ENCODE measurements around the gene RRAS. TPM values are rescaled to one million over a fixed set of nuclear protein-coding genes. Genes with fewer than 3 reads are reported as not detected.

Gene RRAS
- total RNA-seq, 2 donors from 2014 or later, result 85.6 to 95.0 TPM

DNA sequence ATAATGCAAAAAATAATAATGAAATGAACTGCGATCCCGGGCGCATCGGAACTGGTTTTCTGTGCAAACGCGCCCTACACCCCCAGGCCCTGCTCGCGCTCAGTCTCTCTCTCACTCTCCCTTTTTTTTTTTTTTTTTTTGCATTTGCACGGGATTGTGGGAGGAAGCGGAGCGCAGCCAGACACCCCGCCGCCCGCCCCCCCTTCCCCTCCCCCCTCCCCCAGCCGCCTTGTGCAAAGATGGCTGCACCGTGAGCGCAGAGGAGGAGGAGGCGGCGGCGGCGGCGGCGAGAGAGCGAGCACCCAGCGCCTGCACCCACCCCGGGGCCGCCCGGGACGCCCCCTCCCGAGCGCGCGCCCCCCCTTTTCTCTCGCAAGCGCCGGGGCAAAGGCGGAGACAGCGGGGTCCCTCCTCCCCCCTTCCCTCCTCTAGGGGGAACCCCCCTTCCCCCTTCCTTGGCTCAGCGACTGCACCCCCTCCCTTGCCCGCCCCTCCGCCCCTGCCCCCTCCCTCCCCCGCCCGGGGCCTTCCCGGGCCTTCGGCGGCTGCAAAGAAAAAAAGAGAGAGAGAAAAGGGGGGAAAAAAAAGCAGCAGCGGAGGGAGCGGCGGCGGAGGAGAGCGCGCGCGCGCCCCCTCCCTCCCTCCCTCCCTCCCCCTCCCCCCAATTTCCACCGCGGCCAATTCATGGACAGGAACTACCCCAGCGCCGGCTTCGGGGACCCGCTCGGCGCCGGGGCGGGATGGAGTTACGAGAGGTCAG lies 48.8 kb downstream of the RRAS start, which contains the start of gene PRR12:
PRR12 (plus strand) TSS at position 212 of the 760 bp plus-strand sequence; CDS start at position 685, 473 bp downstream.
- intact Hi-C loops (cut with DNase I), result loop anchor here in 1 of 2 donors (2.0 kb wide), 1 partner anchor 48 kb away; no protein-coding TSS in a partner anchor
- ATAC-seq (peak; percentile 68), DNase-seq (peak; percentile 68)

DNA sequence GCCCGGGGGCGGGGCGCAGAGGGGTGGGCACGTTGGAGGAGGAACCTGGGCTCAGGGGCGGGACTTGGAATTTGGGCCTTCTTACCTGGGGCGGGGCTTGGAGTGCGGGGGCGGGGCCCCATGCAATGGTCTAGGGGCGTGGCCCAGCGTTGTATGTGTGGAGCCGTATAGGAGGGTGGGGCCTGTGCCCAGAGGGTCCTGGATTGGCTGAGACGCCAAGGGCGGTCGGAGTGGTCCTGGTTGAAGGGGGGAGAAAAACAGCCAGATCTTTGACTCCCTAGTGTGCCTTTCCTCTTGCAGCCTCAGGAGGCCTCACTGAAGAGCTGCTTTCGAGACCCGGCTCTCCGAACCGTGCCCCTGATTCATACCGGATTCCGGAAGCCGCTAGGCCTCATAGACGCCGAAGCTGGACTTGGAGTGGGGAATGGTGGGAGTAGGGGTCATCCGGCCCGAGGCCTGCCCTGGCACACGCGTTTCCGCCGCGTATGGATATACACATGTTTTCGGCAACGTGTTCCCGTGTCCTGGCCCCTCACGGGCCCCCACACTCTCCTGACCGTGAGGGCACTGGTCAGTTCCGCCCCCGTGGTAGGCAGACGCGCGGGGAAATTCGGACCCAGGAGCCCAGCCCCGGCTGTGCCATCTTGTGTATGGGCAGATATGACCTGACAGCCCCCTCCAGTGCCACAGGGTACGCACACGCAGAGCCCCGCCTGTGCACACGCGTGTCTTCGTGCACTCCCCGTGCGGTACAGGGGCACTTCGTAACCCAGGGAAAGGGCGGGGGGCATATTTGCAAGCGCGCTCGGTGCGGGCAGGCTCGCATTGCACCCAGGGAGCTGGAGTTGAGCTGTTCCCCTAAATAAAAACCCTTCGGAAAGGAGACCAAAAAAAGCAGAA lies 49.6 kb downstream of the RRAS start:
- intact Hi-C loops (cut with DNase I), result loop anchor here in 1 of 2 donors (2.0 kb wide), 1 partner anchor 48 kb away; no protein-coding TSS in a partner anchor
- ATAC-seq (peak; percentile 85 to 91), DNase-seq (peak; percentile 97)

DNA sequence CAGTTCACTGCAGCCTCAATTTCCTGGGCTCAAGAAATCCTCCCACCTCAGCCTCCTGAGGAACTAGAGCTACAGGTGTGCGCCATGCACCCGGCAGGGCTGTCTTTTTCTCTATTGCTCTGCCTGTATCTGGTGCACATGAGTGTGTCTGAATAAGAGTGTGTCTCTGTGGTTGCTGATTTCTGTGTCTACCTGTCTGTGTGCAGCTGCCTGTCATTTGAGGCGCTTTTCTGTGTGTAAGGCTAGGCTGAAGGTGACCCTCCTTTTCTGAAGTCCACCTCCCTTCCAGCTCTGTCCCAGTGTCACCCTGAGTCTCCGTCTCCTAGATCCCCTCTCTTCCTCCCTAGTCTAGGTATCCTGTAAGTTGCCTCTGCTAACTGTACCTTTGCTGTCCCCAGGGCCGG lies 50.4 kb downstream of the RRAS start:
- intact Hi-C loops (cut with DNase I), result no loop called here
- no peak for DNase-seq
- no peak for ATAC-seq

DNA sequence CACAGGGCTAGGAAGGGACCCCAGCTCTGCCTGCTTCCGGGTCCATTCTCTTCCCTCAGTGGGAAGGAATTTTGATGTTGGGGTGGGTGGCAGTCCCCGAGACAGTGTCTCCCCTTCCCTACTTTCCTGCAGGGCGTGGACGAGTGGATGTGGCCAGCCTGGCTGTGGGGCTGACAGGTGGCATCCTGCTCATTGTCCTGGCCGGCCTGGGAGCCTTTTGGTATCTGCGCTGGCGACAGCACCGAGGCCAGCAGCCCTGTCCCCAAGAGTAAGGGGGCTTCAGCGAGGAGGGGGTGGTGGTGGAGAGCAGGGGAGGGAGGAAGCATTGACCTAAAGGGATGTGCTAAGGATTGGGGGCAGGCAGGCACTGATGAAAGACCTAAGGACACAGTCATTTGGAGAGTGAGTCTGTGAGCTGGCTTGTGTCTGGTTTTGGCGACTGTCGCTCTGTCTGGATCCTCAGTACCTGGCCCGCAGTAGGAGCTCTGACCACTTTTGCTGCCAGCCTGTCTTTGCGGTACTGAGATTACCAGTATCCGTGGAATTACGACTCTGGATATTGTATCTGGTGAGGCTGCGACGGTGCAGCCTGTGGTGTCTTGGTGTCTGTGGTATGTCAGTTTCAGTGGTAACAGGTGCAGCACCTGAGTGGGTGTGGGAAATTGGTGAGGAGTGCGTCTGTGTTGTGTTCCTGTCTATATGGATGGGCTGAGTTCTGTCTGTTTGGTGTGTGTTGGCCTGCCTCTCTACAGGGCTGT lies 51.4 kb downstream of the RRAS start:
- intact Hi-C loops (cut with DNase I), result no loop called here
- no peak for ATAC-seq
- no peak for DNase-seq

DNA sequence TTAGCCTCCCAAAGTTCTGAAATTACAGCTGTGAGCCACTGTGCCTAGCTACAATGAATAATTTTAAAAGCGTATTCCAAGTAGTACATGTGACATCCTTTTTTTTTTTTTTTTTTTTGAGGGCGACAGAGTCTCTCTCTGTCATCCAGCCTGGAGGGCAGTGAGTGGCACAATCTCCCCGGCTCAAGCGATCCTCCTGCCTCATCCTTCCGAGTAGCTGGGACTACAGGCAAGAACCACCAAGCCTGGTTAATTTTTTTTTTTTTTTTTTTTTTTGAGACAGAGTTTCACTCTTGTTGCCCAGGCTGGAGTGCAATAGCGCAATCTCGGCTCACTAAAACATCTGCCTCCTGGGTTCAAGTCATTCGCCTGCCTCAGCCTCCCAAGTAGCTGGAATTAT lies 52.7 kb downstream of the RRAS start:
- intact Hi-C loops (cut with DNase I), result no loop called here
- no peak for ATAC-seq
- no peak for DNase-seq

Small RNA genes lying within 50 kb of the gene (microRNA-seq; reads per million reads assigned to microRNA genes)
- 0 to 0.27 reads per million in 2 donors for gene MIR5088

Other genes with a start within 250 kb of the RRAS start
- gene PTH2, start 216.7 kb downstream of the RRAS start, total RNA-seq, result not detected
- not detected for gene GFY, start 214.8 kb downstream of the RRAS start, total RNA-seq
- gene SLC17A7, start 198.6 kb downstream of the RRAS start, total RNA-seq, result 1 to 10 TPM; 1.7 to 2.5 TPM
- gene PIH1D1, start 188.3 kb downstream of the RRAS start, total RNA-seq, result 10 to 100 TPM; 32.2 to 42.5 TPM
- 10 to 100 TPM; 16.8 to 17.5 TPM for gene ALDH16A1, start 186.9 kb downstream of the RRAS start, total RNA-seq
- 1 to 10 TPM; 4.9 to 6.0 TPM for gene FLT3LG, start 165.9 kb downstream of the RRAS start, total RNA-seq
- 1,000 to 10,000 TPM; 1,559 to 1,594 TPM for gene RPL13A, start 152.5 kb downstream of the RRAS start, total RNA-seq
- gene RPS11, start 143.7 kb downstream of the RRAS start, total RNA-seq, result 1,000 to 10,000 TPM; 1,060 to 1,184 TPM
- 100 to 1,000 TPM; 156 to 202 TPM for gene FCGRT, start 127.5 kb downstream of the RRAS start, total RNA-seq
- gene RCN3, start 112.1 kb downstream of the RRAS start, total RNA-seq, result 10 to 100 TPM; 27.3 to 34.9 TPM
- gene NOSIP, start 59.6 kb downstream of the RRAS start, total RNA-seq, result 10 to 100 TPM; 43.6 to 48.6 TPM
- 1 to 10 TPM in 1 of 2 donors, under 1 TPM in 1; 0.68 to 1.1 TPM for gene PRRG2, start 58.8 kb downstream of the RRAS start, total RNA-seq
- 10 to 100 TPM; 12.9 to 15.9 TPM for gene PRR12, start 49.0 kb downstream of the RRAS start, total RNA-seq
- gene SCAF1, start 2.1 kb upstream of the RRAS start, total RNA-seq, result 10 to 100 TPM; 38.6 to 46.9 TPM
- 10 to 100 TPM; 46.3 to 48.1 TPM for gene IRF3, start 25.7 kb upstream of the RRAS start, total RNA-seq
- gene BCL2L12, start 25.8 kb upstream of the RRAS start, total RNA-seq, result 10 to 100 TPM; 12.0 to 12.5 TPM
- gene PRMT1, start 37.1 kb upstream of the RRAS start, total RNA-seq, result 100 to 1,000 TPM; 137 to 159 TPM
- gene ADM5, start 49.5 kb upstream of the RRAS start, total RNA-seq, result 1 to 10 TPM; 1.1 to 1.2 TPM
- gene CPT1C, start 51.0 kb upstream of the RRAS start, total RNA-seq, result 1 to 10 TPM; 4.7 to 5.1 TPM
- gene TSKS, start 123.2 kb upstream of the RRAS start, total RNA-seq, result 1 to 10 TPM in 1 of 2 donors, under 1 TPM in 1; 0.76 to 1.1 TPM
- gene AP2A1, start 126.9 kb upstream of the RRAS start, total RNA-seq, result 10 to 100 TPM; 68.0 to 77.8 TPM
- gene FUZ, start 173.1 kb upstream of the RRAS start, total RNA-seq, result 10 to 100 TPM; 11.0 to 16.2 TPM
- gene MED25, start 178.1 kb upstream of the RRAS start, total RNA-seq, result 10 to 100 TPM; 48.7 to 55.6 TPM
- gene PTOV1, start 211.0 kb upstream of the RRAS start, total RNA-seq, result 100 to 1,000 TPM; 113 to 122 TPM
- 10 to 100 TPM; 38.7 to 54.5 TPM for gene PNKP, start 227.4 kb upstream of the RRAS start, total RNA-seq
- 10 to 100 TPM; 33.5 to 36.6 TPM for gene AKT1S1, start 237.2 kb upstream of the RRAS start, total RNA-seq
- gene TBC1D17, start 237.6 kb upstream of the RRAS start, total RNA-seq, result 10 to 100 TPM; 28.3 to 36.0 TPM

All from left cardiac atrium (tissue), 4 donors.